Measurements from ENCODE around the gene LRRC15. TPM values are rescaled to one million over a fixed set of nuclear protein-coding genes. Genes with fewer than 3 reads are reported as not detected.

The LRRC15 gene
- polyA plus RNA-seq, 3 donors: 0.01 to 0.45 (median 0.40) TPM

DNA sequence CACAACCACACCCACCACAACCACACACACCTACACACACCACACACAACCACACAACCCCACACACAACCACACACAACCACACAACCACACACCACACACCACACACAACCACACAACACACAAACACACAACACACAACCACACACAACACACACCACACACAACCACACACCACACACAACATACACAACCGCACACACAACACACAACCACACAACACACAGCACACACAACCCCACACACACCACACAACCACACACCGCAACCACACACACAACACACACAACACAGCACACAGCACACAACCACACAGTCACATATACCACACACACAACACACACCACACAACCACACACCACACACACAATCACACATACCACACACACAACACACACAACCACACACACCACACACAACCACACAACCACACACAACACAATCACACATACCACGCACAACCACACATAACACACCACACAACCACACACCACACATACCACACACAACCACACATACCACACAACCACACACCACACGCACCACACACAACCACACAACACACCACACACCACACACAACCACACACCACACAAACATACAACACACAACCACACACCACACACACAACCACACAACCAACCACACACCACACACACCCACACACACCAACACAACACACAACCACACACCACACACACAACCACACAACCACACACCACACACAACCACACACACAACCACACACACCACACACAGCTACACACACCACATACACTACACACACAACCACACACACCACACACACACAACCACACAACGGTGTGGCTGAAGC is 42.1 kb downstream of the LRRC15 start:
- WGBS, 3 donors: 93 to 97% (median 94%) methylated on average over 5 of the region's 5 CpGs
- no peak overlapping the region for H3K27ac ChIP-seq (ENCODE audit: low read depth, low read length)

DNA sequence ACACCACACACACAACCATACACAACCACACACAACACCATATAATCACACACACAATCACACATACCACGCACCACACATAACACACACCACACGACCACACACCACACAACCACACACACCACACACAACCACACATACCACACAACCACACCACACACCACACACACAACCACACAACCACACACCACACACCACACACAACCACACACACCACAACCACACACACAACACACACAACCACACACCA is 42.6 kb downstream of the LRRC15 start:
- 93 to 97% (median 93%) methylated on average over 2 of the region's 2 CpGs for WGBS, 3 donors

DNA sequence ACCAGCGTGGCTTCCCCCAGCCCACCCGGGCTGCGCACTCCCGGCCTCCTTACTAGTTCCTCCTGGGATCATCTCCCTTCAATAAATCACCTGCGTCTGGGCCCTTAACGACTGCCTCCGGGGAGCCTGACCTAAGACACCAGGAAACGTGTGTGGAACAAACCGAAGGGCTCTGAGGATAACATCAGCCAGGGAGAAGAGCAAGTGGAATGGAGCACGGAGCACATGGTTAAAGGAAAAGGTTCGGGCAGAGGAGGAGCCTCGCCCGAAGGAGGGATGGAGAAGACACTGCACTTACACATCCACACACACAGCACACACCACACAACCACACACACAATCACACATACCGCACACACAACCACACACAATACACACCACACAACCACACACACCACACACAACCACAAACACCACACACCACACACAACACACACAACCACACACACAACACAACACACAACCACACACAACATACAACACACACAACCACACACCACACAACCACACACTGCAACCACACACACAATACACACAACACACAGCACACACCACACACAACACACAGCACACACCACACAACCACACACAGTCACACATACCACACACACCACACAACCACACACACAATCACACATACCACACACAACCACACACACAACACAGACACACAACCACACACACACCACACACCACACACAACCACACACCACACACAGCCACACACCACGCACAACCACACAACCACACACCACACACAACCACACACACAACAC is 43.2 kb downstream of the LRRC15 start:
- 48 to 63% (median 54%) methylated on average over 15 of the region's 15 CpGs for WGBS, 3 donors
- no peak overlapping the region for H3K27ac ChIP-seq (ENCODE audit: low read depth, low read length)

More for the DNA sequence above, 42.6 kb downstream of the LRRC15 start:
- no peak overlapping the region for H3K27ac ChIP-seq (ENCODE audit: low read depth, low read length)

DNA sequence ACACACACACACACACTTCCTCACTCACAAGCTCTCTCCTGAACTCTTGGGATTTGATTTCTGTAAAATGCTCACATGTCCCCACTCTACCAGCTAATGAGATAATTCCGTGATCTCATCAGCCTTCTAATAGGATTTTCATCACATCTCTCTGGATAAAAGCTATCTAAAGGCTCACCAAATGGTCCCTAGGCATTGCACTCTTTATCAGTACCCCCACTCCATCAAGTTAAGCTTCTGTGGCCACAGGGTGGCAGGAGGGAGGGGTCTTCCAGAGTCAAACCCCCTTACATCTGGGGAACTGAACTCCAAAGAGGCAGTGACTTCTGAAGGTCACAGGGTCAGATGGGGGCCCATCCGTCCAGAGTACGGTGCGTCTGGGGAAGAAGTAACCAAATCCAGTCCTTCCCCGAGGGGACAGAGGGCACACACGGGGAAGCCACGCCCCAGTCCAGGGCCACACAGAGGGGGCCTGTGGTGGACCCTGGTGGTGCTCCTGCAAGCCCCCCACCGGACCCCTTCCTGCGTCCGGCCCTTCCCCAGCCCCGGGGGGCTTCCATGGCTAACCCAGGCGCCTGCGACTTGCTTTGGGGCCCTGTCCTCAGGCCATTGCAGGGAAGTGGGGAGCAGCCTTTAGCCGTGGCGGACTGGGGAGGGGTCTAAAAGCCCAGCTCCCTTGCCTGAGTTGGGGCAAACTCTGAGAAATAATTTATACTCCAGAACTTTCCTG is 44.0 kb downstream of the LRRC15 start:
- 74 to 77% (median 77%) methylated on average over 15 of the region's 15 CpGs for WGBS, 3 donors
- H3K27ac ChIP-seq (ENCODE audit: low read depth, low read length): no peak overlapping the region

DNA sequence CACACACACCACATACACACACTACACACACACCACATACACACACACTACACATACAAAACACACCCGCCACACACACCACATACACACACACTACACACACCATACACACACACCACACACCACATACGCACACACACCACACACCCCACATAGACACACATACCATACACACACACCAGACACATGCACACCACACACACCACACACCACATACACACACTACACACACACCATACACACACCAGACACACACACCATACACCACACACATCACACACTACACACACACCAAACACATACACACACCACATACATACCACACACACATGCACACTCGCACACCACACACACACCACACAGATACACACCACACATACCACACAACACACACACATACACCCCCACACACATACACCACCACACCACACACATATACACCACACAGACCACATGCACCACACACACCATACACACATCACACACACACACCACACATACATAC is 44.7 kb downstream of the LRRC15 start:
- 94 to 97% (median 97%) methylated on average over 3 of the region's 3 CpGs for WGBS, 3 donors
- H3K27ac ChIP-seq (ENCODE audit: low read depth, low read length): no peak overlapping the region

DNA sequence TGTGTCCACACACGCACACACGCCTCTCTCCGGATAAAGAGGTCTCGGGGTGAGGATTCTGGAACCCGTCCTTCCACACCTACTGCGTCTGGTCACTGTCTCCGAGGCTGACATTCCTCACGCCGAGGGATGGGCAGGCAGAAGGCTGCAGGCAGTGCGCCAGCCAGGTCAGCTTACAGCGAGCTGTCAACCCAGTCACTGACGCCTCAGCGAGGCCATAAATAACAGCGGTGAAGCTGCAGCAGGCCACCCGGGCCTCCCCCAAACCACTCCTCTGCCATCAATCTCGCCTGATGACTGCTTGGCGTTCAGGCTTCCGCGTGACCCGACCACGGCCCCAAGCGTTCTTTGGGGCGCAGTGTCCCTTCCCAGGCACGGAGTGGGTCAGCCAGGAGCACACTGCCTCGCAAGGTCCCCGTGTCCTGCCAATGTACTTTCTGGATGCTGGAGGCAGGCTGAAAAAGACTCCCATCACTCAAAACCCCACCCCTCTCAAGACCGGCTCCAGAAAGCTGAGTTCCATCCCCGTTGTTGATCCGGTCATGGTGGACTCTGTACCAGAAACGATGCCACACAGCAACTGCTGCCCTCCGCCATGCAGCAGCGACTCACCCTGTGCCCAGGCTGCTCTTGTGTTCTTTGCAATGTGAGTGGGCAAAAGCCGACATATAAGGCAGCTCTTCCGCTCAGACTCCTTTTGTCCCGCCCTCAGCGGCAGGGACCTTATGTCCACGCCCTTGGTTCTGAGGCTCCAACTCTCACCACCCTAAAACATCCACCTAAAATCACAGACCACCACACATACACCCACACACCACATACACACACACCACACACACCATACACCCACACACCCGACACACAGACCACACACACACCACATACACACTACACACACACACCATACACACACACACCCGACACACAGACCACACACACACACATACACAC is 45.5 kb downstream of the LRRC15 start:
- 19 to 43% (median 21%) methylated on average over 38 to 39 of the region's 39 CpGs for WGBS, 3 donors
- no peak overlapping the region for H3K27ac ChIP-seq (ENCODE audit: low read depth, low read length)

DNA sequence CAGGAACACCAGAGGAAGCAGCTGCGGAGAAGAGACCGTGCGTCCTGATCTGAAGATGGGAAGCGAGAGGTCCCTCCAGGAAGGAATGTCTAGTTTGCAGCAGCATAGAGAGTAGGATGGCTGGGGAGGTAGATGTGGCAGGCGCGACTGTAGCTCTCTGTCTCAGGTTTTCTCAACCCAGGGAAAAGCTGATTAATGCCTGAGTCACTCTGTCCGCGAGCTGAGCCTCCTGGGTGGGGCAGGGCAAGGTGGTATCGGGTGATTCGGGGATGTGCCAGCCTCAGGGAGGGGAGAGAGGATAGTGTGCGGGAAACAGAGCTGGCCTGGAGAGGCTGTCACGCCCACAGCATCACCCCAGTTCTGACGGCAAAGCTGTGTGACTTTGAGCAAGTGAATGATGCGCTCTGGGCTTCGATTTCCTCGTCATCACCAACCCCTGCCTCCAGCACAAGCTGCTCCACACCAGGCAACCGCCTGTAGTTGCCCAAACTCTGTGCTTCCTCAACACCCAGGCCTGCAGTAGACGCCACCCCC is 46.8 kb downstream of the LRRC15 start:
- H3K27ac ChIP-seq (ENCODE audit: low read depth, low read length): no peak overlapping the region
- 69 to 79% (median 69%) methylated on average over 18 of the region's 18 CpGs for WGBS, 3 donors

DNA sequence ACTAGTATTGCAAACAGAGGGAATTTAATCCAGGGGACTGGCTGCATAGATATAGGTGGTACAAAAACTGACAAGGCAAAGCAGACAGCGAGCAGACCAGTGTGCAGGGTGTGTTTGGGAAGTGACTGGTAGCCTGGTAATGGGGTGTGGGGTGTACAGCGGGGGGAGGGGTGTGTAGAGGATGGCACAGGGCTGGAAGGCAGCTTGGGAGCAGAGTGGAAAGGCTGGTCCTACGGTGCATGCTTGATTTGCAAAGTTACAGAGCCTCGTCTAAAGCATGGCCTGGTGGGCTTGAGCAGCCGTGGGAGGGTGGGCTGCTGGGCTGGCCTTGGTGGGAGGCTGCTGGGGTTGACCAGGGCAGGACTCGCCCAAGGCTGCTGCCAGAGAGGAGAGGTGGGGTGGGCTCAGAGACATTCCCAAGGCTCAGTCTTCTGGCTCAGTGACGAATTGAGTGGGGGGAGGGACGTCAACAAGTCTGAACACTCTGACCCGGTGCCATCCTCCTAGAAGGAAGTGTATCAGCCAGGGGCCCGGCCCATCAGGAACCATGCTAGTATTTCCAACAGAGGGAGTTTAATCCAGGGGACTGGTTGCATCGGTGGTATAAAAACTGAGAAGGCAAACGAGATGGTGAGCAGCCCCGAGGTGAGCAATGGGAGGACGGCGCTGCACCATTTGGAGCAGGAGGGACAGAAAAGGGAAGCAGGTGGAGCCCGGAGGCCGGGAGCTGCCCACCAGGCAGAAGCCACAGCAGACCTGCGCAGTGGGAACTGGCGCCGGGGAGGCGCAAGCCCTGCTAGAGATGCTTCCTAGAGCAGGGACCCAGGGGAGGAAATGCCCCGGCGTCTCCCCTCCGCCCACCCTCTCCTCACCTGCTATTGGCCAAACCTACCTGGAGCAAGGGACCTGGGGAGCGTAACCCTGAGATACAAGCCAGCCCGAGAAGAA is 47.6 kb downstream of the LRRC15 start:
- H3K27ac ChIP-seq (ENCODE audit: low read depth, low read length): no peak overlapping the region
- WGBS, 3 donors: 68 to 86% (median 80%) methylated on average over 26 of the region's 26 CpGs

DNA sequence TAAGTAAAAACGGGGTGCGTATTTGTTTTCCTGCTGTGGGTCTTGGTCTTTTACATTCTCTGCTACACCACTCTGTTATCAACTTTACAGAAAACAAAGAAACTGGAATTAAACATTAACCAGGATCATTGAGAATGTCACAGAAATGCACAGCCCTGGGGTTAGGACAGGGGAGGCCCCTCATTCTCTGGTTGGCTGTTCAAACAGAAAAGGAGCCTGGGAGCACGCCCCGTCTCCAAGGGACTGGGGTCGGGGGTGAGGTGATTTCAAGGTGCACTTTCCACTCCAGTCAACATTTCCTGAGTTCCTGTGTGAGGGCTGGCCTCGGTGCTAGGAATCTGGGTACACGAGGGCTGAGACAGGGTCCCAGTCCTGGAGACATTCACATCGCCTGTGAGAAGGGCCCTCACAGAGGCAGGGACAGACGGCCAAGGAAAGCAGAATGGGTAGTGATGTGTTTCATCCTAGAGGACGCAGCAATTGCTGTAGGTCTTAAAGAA is 48.7 kb downstream of the LRRC15 start:
- 34 to 84% (median 78%) methylated on average over 10 of the region's 10 CpGs for WGBS, 3 donors
- no peak overlapping the region for H3K27ac ChIP-seq (ENCODE audit: low read depth, low read length)

DNA sequence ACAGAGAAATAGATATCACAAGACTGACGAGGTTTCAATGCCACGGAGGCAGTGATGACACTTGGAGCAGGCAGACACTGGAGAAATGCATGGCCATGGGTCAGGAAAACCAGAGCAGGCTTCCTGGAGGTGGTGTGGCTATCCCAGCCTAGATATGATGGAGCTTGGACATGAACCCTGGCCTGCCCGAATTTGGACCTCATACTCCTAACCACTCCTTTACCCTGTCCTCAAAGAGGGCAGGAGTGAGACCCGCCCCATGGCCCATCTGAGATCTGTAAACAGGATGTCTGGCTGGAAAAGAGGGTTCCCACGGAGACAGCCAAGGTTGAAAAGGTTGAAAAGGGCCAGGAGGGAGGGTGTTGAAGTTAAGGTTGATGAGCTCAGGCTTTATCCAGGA is 49.4 kb downstream of the LRRC15 start:
- H3K27ac ChIP-seq (ENCODE audit: low read depth, low read length): no peak overlapping the region
- 55 to 83% (median 78%) methylated on average over 5 of the region's 5 CpGs for WGBS, 3 donors

DNA sequence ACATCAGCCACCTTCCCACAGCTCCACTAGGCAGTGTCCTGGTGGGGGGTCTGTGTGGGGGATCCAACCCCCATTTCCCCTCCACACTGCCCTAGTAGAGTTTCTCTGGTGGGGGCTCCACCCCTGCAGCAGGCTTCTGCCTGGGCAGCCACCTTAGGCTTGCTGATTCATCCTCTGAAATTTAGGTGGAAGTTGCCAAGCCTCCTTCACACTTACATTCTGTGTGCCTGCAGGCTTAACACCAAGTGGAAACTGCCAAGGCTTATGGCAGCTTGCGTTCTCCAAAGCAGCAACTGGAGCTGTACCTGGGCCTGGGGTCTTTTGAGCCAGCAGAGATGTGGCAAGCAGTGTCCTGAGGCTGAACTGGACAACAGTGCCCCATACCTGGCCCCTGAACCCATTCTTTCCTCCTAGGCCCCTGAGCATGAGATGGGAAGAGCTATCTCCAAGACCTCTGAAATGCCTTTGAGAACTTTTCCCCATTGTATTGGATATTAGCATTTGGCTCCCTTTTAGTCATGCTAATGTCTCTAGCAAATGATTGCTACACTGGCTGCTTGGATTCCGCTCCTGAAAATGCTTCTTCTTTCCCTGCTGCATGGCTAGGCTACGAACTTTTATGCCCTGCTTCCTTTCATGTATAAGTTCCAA is 50.9 kb downstream of the LRRC15 start:
- 97 to 99% (median 98%) methylated on average over 3 of the region's 3 CpGs for WGBS, 3 donors
- no peak overlapping the region for H3K27ac ChIP-seq (ENCODE audit: low read depth, low read length)

DNA sequence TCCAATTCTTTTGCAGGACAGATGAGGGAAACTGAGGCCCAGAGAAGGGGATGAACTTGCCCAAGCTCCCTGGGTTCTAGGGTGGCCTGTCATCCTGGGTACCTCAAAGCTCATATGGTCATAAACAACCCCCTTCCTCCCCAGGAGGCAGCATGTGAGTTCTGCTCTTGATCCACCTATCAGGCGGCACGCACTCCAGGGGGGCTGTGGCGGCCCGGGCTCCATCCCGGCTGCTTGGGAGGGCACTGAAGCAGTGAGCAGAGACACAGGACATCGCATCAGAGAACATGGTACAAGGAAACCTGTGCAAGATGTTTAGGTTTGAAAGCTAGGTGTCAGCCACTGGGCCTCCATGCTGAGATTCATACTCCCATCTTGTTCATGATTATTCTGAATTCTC is 52.6 kb downstream of the LRRC15 start:
- WGBS, 3 donors: 87 to 97% (median 94%) methylated on average over 6 of the region's 6 CpGs
- no peak overlapping the region for H3K27ac ChIP-seq (ENCODE audit: low read depth, low read length)

DNA sequence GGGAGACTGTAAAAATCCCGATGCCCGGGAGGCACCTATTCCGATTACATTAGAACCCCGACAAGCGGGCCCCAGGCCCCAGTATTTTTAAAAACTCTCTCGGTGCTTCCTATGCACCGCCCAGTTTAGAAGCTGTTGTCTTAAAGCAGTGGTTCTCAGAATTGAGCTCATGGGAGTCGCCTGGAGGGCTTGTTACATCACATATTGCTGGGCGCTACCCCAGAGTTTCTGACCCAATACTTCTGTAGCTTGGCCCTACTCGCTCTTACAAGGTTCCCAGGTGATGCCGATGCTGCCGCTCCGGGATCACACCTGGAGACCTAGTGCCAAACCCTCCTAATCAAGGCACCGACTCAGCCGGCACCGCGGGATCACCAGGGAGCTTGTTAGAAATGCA is 53.6 kb downstream of the LRRC15 start:
- no peak overlapping the region for H3K27ac ChIP-seq (ENCODE audit: low read depth, low read length)
- 24 to 26% (median 24%) methylated on average over 17 of the region's 17 CpGs for WGBS, 3 donors

DNA sequence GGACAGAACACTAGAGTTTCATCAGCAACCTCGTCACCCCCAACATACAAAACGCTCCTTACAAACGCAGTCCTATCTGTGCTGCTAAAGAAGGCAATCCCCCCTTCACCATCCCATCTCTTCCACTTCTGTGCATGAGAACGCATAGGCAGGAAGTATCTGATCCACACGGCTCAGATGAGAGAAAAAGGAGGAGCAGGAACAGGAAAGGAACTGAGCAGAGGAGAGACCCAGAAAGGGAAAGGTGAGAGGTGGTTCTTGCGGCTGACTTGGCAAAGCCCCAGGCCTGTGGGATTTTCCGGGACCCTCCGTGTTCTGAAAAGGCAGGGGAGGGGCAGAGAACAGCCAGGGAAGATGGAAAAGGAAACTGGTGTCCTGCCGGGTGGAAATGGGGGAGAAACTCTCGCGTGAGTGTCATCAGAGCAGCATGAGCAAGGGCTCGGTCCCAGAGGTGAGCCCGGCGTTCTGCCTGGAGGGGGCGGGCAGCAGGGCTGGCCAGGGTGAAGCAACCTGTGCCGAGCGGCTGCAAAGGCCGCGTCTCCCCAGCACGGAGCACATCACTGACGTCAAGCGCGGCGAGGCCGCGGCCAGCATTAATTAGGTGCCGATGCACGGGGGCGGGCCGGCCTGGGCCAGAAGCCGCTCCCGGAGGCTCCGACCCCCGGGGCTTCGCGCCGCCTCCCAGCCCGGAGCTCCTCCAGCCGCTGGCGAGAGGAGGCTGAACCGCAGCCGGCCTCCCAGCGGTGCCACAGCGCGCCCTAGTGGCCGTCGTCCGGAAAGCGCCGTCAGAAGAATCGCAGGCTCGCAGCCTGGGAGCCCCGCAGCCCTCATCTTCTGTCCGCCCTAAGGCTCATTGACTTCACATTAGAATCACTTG is 54.2 kb downstream of the LRRC15 start:
- 2 to 4% (median 2%) methylated on average over 42 to 54 of the region's 54 CpGs for WGBS, 3 donors
- H3K27ac ChIP-seq (ENCODE audit: low read depth, low read length): no peak overlapping the region

DNA sequence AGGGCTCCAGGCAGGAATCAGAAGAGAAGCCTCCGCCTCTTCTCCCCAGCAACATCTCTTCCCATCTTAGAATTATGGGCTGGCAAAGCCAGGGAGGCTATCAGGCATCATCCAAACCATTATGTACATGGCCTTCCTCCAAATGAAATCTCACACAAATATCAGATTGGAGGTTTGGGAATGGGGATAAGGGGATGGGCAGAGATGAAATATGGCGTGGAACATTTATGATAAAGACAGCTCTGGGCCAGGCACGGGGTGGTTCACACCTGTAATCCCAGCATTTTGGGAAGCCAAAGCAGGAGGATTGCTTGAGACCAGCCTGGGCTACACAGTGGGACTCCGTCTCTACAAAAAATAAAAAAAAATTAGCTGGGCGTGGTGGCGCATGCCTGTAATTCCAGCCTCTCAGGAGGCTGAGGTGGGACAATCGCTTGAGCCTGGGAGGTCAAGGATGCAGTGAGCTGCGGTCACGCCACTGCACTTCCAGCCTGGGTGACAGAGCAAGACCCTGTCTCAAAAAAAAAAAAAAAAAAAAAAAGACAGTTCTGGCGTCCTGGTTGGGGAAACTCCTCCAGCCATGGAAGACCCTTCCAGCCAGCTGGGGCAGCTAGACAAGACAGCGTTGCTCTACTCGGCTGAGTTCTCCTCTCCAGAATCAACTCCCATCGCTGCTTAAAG is 55.0 kb downstream of the LRRC15 start:
- whole genome bisulfite sequencing, 3 donors: 62 to 84% (median 72%) methylated on average over 13 of the region's 13 CpGs
- H3K27ac ChIP-seq (ENCODE audit: low read depth, low read length): no peak overlapping the region

Measured in adipose tissue (tissue), 3 donors.